Measurements from ENCODE around the gene FEZ2. TPM values are rescaled to one million over a fixed set of nuclear protein-coding genes. Genes with fewer than 3 reads are reported as not detected.
"Not testable (repeated sequence)": the region's sequence is repeated elsewhere in the genome, so short reads cannot be mapped to it uniquely, and the experiment has no call there.

FEZ2 gene
- total RNA-seq, 1 donor, result 11.9 TPM

DNA sequence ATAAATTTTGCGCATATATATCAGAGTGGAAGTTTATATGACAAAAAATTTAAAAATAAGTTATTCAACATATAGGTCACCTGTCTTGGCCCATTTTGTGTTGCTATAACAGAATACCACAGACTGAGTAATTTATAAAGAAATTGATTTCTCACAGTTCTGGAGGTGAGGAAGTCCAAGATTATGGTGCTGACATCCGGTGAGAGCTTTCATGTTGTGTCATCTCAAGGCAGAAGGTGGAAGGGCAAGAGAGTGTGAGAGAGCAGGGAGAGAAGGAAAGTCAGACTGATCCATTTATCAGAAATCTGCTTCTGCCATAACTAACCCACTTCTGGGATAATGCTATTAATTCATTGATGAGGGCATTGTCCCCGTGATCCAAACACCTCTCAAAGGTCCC is 9.0 kb upstream of the FEZ2 start:
- H3K4me3 ChIP-seq (ENCODE audit: low read length), result no peak overlapping the region
- H3K9me3 ChIP-seq (ENCODE audit: low read depth, low read length), result no peaks in the 10 kb centered on the region

DNA sequence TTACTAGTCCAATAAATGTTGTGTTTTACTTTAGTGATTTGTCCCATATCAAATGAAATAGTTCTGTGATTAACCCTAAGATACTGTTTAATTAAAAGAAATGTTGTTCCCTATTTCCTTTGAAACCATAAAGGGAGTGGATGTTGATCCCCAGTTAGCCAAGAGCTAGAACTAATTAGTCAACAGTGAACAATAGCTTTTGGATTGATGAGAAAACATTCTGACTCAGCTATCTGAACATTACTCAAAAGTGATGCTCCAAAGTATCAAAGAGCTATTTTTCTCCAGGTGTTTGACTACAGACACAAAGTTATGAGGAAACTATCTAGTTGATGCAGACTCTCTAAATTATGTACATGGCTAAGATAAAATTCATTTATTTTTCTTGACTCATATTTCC is 7.3 kb upstream of the FEZ2 start:
- Histone ChIP-seq H3K4me3 (ENCODE audit: low read length) (no peak overlapping the region), H3K4me1 (ENCODE audit: insufficient read depth, low read length) (no peaks in the 10 kb centered on the region), H3K27me3 (ENCODE audit: insufficient read depth, low read length) (no peaks in the 10 kb centered on the region), H3K9me3 (ENCODE audit: low read depth, low read length) (no peaks in the 10 kb centered on the region)

More for the DNA sequence above, 9.0 kb upstream of the FEZ2 start:
- Histone ChIP-seq H3K27me3 (ENCODE audit: insufficient read depth, low read length) (no peaks in the 10 kb centered on the region), H3K4me1 (ENCODE audit: insufficient read depth, low read length) (no peaks in the 10 kb centered on the region)

DNA sequence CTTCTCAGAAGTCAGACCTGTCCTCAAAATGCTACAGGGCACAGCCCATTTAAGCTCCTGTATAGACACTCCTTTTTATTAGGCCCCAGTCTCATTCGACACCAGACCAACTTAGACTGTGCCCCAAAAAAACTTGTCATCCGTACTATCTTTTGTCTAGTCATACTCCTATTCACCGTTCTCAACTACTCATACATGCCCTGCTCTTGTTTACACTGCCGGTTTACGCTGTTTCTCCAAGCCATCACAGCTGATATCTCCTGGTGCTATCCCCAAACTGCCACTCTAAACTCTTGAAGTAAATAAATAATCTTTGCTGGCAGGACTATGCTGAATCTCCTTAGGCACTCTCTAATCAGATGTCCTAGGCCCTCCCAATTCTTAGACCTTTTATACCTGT is 5.7 kb upstream of the FEZ2 start:
- H3K9me3 ChIP-seq (ENCODE audit: low read depth, low read length); H3K27me3 ChIP-seq (ENCODE audit: insufficient read depth, low read length); H3K4me3 ChIP-seq (ENCODE audit: low read length); H3K4me1 ChIP-seq (ENCODE audit: insufficient read depth, low read length): not testable (repeated sequence)

DNA sequence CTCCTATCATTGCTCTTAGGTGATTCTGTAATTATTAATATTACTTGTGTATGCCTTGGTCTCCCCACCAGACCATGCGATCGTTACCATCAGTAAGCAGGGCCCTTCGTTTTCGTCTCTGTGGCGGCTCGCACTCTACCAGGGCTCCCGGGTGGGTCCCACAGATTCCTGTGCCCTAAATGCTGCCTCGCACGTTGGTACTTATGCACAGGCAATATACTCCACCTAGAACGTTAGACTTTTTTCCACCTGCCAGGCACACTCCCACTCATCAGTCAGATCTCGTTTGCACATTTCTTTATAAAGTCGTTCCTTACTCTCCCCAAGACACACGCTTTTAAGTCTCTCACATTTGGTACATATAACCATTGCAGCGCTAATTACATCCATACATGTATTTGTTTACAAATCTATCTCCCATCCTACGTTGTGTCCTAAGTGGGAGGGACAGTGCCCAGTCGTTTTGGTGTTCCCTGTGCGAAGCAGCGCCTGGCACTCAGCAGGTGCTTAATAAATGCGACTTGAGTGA is 901 bp downstream of the FEZ2 start:
- H3K4me3 ChIP-seq (ENCODE audit: low read length), result peak overlapping the region; percentile 70
- H3K9me3 ChIP-seq (ENCODE audit: low read depth, low read length), result no peaks in the 10 kb centered on the region
- no peaks in the 10 kb centered on the region for H3K27me3 ChIP-seq (ENCODE audit: insufficient read depth, low read length)
- peaks cover 19% of the 10 kb centered on the region for H3K4me1 ChIP-seq (ENCODE audit: insufficient read depth, low read length)

DNA sequence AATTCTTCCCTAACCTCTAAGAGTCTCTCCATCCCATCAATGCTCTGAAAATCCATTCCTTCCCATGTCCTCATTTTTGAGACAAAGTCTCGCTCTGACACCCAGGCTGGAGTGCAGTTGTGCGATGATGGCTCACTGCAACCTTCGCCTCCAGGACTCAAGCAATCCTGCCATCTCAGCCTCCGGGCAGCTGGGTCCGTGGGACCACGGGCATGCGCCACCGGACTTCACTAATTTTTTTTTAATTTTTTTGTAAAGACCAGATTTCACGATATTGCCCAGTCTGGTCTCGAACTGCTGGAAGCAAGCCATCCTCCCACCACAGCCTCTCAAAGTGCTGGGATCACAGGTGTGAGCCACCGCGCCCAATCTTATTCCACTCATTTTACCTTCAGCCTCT is 1.6 kb downstream of the FEZ2 start:
- Histone ChIP-seq H3K4me1 (ENCODE audit: insufficient read depth, low read length) (peaks cover 19% of the 10 kb centered on the region), H3K27me3 (ENCODE audit: insufficient read depth, low read length) (no peaks in the 10 kb centered on the region), H3K4me3 (ENCODE audit: low read length) (no peak overlapping the region), H3K9me3 (ENCODE audit: low read depth, low read length) (no peaks in the 10 kb centered on the region)

DNA sequence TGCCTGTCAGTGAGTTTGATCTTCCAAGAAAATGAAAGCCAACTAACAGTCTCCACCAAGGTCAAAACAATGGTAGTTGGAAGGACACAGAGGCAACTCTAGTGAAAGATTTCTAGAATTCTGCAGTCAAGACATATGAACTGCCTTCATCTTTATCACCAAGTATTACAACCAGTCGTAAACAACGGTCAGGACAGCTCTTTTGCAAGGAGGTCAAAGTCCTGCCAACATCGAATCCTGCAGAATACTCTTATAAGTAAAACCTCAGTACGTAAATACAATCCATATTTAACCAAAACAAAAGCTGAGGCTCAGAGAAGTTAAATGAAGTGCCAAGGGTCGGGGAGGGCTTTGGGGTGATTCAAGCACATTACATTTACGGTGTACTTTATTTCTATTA is 3.1 kb downstream of the FEZ2 start:
- Histone ChIP-seq H3K4me3 (ENCODE audit: low read length) (no peak overlapping the region), H3K27me3 (ENCODE audit: insufficient read depth, low read length) (no peaks in the 10 kb centered on the region), H3K4me1 (ENCODE audit: insufficient read depth, low read length) (peaks cover 19% of the 10 kb centered on the region), H3K9me3 (ENCODE audit: low read depth, low read length) (no peaks in the 10 kb centered on the region)

DNA sequence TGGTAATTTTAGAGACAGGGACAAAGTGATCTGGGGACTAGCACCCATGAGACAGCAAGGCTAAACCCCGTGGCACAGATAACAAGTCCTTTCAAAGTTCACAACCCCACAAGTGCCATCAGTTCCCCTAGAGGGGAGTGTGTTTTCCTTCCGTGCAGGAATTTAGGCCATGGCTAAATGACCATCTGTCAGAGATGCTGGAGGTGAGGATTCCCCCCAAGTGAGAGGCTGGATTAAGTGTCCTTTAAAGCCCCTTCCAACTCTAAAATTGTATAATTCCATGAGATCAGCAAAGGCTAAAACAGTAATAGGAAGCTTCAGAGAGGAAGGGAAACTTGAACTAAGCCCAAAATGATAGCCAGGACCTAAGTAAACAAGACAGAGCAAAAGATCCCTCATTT is 8.7 kb downstream of the FEZ2 start:
- Histone ChIP-seq H3K4me1 (ENCODE audit: insufficient read depth, low read length) (peaks cover 12% of the 10 kb centered on the region), H3K27me3 (ENCODE audit: insufficient read depth, low read length) (no peaks in the 10 kb centered on the region), H3K4me3 (ENCODE audit: low read length) (no peak overlapping the region), H3K9me3 (ENCODE audit: low read depth, low read length) (no peaks in the 10 kb centered on the region)

DNA sequence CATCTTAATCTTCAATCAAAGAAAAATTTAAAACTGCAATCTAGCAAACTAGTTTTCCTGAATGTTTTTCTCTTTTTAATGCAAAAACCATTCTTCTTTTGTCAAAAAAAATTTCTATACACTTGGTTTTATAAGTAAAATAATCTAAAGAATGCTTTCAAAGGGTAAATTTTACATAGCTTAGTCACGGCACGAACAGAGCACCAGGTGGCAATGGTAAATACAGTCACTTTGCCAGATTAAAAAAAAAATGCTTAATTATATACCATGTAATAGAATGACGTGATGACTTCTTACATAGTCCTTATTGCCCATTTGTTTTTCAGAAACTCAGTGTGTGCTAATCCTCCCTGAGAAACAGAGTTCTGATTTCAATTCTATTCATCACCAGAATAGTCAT is 10.4 kb downstream of the FEZ2 start:
- Histone ChIP-seq H3K4me1 (ENCODE audit: insufficient read depth, low read length) (peaks cover 12% of the 10 kb centered on the region), H3K9me3 (ENCODE audit: low read depth, low read length) (no peaks in the 10 kb centered on the region), H3K27me3 (ENCODE audit: insufficient read depth, low read length) (no peaks in the 10 kb centered on the region), H3K4me3 (ENCODE audit: low read length) (no peak overlapping the region)

DNA sequence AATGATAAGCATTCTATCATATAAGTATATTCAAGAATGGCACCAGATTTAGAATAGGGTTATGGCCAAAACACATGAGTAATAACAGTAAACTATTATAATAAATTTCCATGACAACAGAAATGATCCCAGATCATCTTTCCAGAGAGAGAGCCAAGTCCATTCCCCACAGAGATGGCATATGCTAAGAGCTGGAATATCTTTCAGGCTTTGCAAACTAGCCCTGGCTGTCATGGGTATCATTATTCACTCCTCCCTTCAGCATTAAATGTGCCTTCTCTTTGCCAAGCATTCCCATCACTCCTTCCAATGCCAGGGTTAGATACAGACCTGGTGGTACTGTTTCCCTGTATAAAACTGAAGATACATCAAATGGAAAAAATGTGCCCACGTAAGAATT is 10.9 kb downstream of the FEZ2 start:
- Histone ChIP-seq H3K9me3 (ENCODE audit: low read depth, low read length) (no peaks in the 10 kb centered on the region), H3K4me3 (ENCODE audit: low read length) (no peak overlapping the region), H3K4me1 (ENCODE audit: insufficient read depth, low read length) (peaks cover 12% of the 10 kb centered on the region), H3K27me3 (ENCODE audit: insufficient read depth, low read length) (no peaks in the 10 kb centered on the region)

DNA sequence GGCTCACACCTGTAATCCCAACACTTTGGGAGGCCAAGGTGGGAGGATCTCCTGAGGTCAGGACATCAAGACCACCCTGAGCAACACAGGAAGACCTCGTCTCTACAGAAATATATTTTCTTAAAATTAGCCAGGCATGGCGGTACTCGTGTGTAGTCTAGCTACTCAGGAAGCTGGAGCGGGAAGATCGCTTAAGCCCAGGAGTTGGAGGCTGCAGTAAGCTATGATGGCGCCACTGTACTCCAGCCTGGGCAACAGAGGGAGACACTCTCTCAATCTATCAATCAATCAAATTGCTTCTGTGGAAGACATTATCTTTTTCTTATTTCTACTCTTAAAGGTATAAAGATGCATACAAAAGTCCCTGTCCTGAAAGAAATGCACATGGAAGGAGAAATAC is 11.3 kb downstream of the FEZ2 start:
- Histone ChIP-seq H3K9me3 (ENCODE audit: low read depth, low read length) (no peaks in the 10 kb centered on the region), H3K4me3 (ENCODE audit: low read length) (no peak overlapping the region), H3K4me1 (ENCODE audit: insufficient read depth, low read length) (peaks cover 12% of the 10 kb centered on the region), H3K27me3 (ENCODE audit: insufficient read depth, low read length) (no peaks in the 10 kb centered on the region)

DNA sequence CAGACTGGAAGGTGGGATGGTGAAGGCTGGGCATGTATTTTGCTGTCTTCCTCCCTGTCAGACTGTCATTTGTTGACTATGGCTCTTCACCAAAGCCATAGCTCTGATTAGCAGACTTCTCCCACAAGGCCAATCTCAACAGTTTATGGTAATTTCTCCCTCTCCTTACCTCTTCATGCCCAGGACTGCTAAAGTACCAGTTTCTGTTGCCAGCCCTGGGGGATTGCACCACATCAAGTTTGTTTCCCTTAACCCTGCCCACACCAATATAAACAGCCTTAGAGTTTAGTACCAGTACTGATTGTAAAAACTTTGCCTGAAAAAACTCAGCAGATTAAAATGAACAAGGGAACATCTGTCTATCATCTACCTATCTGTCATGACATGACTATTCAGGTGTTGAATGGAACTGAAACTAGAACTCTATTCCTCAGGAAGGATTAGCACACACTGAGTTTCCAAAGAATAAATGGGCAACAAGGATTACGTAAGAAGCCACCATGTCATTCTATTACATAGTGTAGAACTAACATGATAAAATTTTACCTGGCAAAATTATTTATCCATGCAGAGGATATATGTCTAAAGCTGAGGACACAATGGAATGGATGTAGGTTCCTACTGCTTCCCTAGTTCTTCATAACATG is 13.7 kb downstream of the FEZ2 start:
- H3K4me1 ChIP-seq (ENCODE audit: insufficient read depth, low read length), result peaks cover 11% of the 10 kb centered on the region
- no peak overlapping the region for H3K4me3 ChIP-seq (ENCODE audit: low read length)
- H3K9me3 ChIP-seq (ENCODE audit: low read depth, low read length), result no peaks in the 10 kb centered on the region
- no peaks in the 10 kb centered on the region for H3K27me3 ChIP-seq (ENCODE audit: insufficient read depth, low read length)

DNA sequence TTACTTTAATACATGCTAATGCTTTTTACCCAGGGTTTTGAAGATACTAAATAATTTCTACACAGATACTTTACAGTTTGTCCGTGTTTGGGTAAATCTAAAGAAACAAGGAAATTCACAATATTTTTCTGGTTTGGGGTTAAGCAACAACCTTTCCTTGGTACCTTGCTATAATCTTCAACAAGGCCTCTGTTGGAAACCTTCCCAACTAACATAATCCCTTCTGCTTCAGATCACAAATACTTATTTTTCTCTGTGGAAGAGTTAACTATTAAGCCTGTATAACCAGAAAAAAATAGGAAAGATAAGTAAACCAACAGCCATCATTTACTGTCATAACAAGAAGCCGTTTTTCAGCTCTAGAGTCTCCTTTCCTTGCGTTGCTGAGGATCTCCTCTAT is 15.0 kb downstream of the FEZ2 start:
- H3K4me3 ChIP-seq (ENCODE audit: low read length), result no peak overlapping the region
- H3K27me3 ChIP-seq (ENCODE audit: insufficient read depth, low read length), result no peaks in the 10 kb centered on the region
- H3K9me3 ChIP-seq (ENCODE audit: low read depth, low read length), result no peaks in the 10 kb centered on the region
- H3K4me1 ChIP-seq (ENCODE audit: insufficient read depth, low read length), result peaks cover 7% of the 10 kb centered on the region

DNA sequence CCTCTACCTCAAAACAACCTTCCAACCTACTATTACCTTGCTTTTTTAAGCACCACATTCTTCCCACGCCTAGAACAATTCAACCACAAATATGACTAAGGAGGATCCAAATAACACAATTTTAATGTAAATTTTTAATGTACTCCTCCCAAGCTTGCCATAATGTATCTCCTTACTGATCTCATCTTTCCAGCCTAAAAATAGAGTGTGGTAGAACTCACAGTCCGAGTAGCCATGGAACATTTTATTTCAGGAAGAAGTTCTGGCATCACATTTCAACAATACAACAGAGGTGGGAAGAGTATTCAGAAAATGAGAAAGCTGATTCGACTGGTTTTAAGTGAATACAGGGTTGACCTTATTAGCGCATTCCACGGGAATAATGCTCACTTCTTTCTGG is 15.4 kb downstream of the FEZ2 start:
- Histone ChIP-seq H3K4me3 (ENCODE audit: low read length) (no peak overlapping the region), H3K9me3 (ENCODE audit: low read depth, low read length) (no peaks in the 10 kb centered on the region), H3K4me1 (ENCODE audit: insufficient read depth, low read length) (peaks cover 7% of the 10 kb centered on the region), H3K27me3 (ENCODE audit: insufficient read depth, low read length) (no peaks in the 10 kb centered on the region)

DNA sequence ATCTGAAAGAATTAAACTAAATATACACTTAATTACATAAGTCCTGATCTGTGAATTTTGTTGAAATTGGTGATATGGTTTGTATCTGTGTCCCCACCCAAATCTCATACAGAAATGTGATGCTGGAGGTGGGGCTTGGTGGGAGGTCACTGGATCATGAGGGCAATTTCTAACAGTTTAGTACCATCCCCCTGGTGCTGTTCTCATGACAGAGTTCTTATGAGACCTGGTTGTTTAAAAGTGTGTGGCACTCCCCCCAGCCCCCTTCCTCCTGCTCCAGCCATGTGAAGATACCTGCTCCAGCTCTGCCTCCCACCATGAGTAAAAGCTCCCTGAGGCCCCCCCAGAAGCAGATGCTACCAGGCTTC is 18.7 kb downstream of the FEZ2 start:
- Histone ChIP-seq H3K9me3 (ENCODE audit: low read depth, low read length) (no peaks in the 10 kb centered on the region), H3K4me3 (ENCODE audit: low read length) (no peak overlapping the region), H3K27me3 (ENCODE audit: insufficient read depth, low read length) (no peaks in the 10 kb centered on the region), H3K4me1 (ENCODE audit: insufficient read depth, low read length) (peaks cover under 1% of the 10 kb centered on the region)

DNA sequence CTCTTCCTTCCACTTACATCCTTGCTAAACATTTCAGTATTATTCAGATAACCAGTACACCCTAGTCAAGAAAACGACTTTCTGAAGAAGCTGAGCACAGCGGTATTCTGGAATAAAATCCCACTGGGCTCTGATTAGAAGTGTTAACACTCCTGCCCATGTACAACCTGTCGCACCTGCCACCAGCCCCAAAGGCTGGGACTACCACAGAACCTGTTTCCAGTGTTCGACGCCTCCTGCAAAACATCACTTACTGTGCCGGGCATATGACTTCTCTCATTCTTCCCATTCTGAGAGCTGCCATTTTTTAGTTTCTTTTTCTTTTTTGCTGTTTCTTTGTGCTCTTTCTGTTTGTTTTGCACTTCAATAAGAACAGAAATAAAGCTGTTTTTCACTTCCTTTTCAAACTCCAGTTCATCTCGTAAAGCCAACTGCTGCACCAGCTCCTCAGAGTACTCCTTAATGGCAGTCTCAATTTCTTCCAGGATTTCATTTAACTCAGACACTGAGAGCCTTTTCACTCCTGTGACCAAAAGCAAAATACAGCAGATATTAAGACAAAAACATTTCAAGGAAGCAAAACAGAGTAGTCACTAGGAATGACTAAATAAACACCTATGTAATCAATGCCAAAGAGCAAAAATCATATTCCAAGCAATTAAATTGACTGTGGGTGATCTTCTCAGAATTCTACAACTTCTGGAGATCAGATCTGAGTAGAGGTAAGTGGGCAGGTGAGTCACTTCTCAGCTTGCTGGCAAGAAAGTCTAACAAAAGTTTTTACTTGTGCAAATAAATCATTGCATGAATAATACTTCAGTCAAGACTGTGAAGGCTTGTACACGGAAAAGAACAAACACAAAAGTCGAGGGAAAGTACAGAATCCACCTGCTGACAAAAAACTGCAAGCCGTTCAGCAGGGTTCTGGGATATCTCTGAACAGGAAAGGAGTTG is 19.3 kb downstream of the FEZ2 start:
- Histone ChIP-seq H3K9me3 (ENCODE audit: low read depth, low read length) (no peaks in the 10 kb centered on the region), H3K4me1 (ENCODE audit: insufficient read depth, low read length) (no peaks in the 10 kb centered on the region), H3K4me3 (ENCODE audit: low read length) (no peak overlapping the region), H3K27me3 (ENCODE audit: insufficient read depth, low read length) (no peaks in the 10 kb centered on the region)
